HEK293 (cell line): ENCODE results near the gene ZWILCH.

ENCODE experiments used
- CTCF ChIA-PET: fragments of 350-600 bp; formaldehyde crosslinking; extraction: SDS; loops from one replicate; lab custom pipeline; 2021; ENCODE audit warnings: antibody characterized with exemption; lab: Yijun Ruan, JAX
- POLR2A ChIA-PET: fragments of 300-600 bp; formaldehyde crosslinking; extraction: SDS; loops from one replicate; lab custom pipeline; 2020; ENCODE audit warnings: antibody characterized with exemption, inconsistent platforms; lab: Yijun Ruan, JAX
- H3K27ac ChIP-seq: fragments of 200-500 bp; sonication (Bioruptor generic); 2 replicates; pipeline ENCODE4 v1.5.1; 2014; ENCODE audit warnings: low read depth, low read length, control low read depth, inconsistent platforms; ENCODE audit errors: extremely low read depth
- H3K36me3 ChIP-seq, 2 experiments: fragments of 200-500 bp in 1 of 2; sonication (Bioruptor generic) in 1 of 2; 1 replicate in 1 of 2; 2 replicates in 1 of 2; pipeline ENCODE4 v1.5.1; 2014 to 2017; ENCODE audit warnings: inconsistent platforms in 2 of 2, low read length in 2 of 2; ENCODE audit not compliant: control insufficient read depth in 2 of 2, insufficient read depth in 1 of 2
- H3K4me1 ChIP-seq: fragments of 200-500 bp; sonication (Bioruptor generic); 2 replicates; pipeline ENCODE4 v1.5.1; 2014; ENCODE audit warnings: mild to moderate bottlenecking, low read length, inconsistent platforms; ENCODE audit not compliant: control insufficient read depth, insufficient read depth
- H3K4me3 ChIP-seq: 2 replicates; pipeline ENCODE4 v1.5.1; 2011; ENCODE audit warnings: low read depth, mild to moderate bottlenecking, control low read depth, low read length, moderate library complexity
- H3K9me3 ChIP-seq: fragments of 200-500 bp; sonication (Bioruptor generic); 2 replicates; pipeline ENCODE4 v1.5.1; 2014; ENCODE audit warnings: low read depth, low read length, inconsistent platforms; ENCODE audit not compliant: control insufficient read depth, insufficient read depth
- IKZF3 ChIP-seq: fragments of 450-650 bp; IDR thresholded peaks from 2 replicates; pipeline ENCODE4 v1.5.0; 2018; ENCODE audit warnings: missing biosample characterization, mild to moderate bottlenecking, missing genetic modification characterization, moderate library complexity
- KLF7 ChIP-seq: fragments of 450-650 bp; formaldehyde crosslinking; IDR thresholded peaks from 2 replicates; pipeline ENCODE4 v1.5.1; 2016; ENCODE audit warnings: missing biosample characterization, missing genetic modification characterization, borderline replicate concordance
- KLF8 ChIP-seq: fragments of 450-650 bp; formaldehyde crosslinking; IDR thresholded peaks from 2 replicates; pipeline ENCODE4 v1.5.1; 2016; ENCODE audit warnings: missing biosample characterization, missing genetic modification characterization
- RBAK ChIP-seq: fragments of 450-650 bp; formaldehyde crosslinking; IDR thresholded peaks from 2 replicates; pipeline ENCODE4 v1.5.1; 2016; ENCODE audit warnings: missing biosample characterization, missing genetic modification characterization
- SP2 ChIP-seq: fragments of 450-650 bp; formaldehyde crosslinking; IDR thresholded peaks from 2 replicates; pipeline ENCODE4 v1.5.1; 2016; ENCODE audit warnings: missing biosample characterization, missing genetic modification characterization
- YY2 ChIP-seq: fragments of 450-650 bp; formaldehyde crosslinking; IDR thresholded peaks from 2 replicates; pipeline ENCODE4 v1.5.1; 2016; ENCODE audit warnings: missing biosample characterization, missing genetic modification characterization
- ZNF138 ChIP-seq: fragments of 450-650 bp; formaldehyde crosslinking; IDR thresholded peaks from 2 replicates; pipeline ENCODE4 v1.5.1; 2016; ENCODE audit warnings: missing biosample characterization, missing genetic modification characterization, borderline replicate concordance
- ZNF221 ChIP-seq: fragments of 450-650 bp; formaldehyde crosslinking; IDR thresholded peaks from 2 replicates; pipeline ENCODE4 v1.5.1; 2017; ENCODE audit warnings: missing biosample characterization, missing genetic modification characterization, borderline replicate concordance
- ZNF24 ChIP-seq: fragments of 450-650 bp; formaldehyde crosslinking; IDR thresholded peaks from 2 replicates; pipeline ENCODE4 v1.5.1; 2016; ENCODE audit warnings: missing biosample characterization, missing genetic modification characterization
- ZNF354C ChIP-seq: fragments of 450-650 bp; formaldehyde crosslinking; IDR thresholded peaks from 2 replicates; pipeline ENCODE4 v1.5.1; 2016; ENCODE audit warnings: missing biosample characterization, missing genetic modification characterization, low read depth, borderline replicate concordance
- ZNF423 ChIP-seq: fragments of 450-650 bp; formaldehyde crosslinking; IDR thresholded peaks from 2 replicates; pipeline ENCODE4 v1.5.1; 2016; ENCODE audit warnings: missing biosample characterization, missing genetic modification characterization
- ZNF426 ChIP-seq: fragments of 450-650 bp; formaldehyde crosslinking; IDR thresholded peaks from 2 replicates; pipeline ENCODE4 v1.5.1; 2017; ENCODE audit warnings: missing biosample characterization, missing genetic modification characterization, mild to moderate bottlenecking, inconsistent platforms, moderate library complexity
- ZNF529 ChIP-seq: fragments of 450-650 bp; formaldehyde crosslinking; IDR thresholded peaks from 2 replicates; pipeline ENCODE4 v1.5.1; 2017; ENCODE audit warnings: missing genetic modification characterization, missing biosample characterization; ENCODE audit not compliant: insufficient replicate concordance
- ZNF585B ChIP-seq: fragments of 450-650 bp; formaldehyde crosslinking; IDR thresholded peaks from 2 replicates; pipeline ENCODE4 v1.5.1; 2016; ENCODE audit warnings: missing biosample characterization, missing genetic modification characterization
- ZNF621 ChIP-seq: fragments of 450-650 bp; formaldehyde crosslinking; IDR thresholded peaks from 2 replicates; pipeline ENCODE4 v1.5.1; 2017; ENCODE audit warnings: missing biosample characterization, missing genetic modification characterization
- ZNF624 ChIP-seq: fragments of 450-650 bp; formaldehyde crosslinking; IDR thresholded peaks from 2 replicates; pipeline ENCODE4 v1.5.1; 2017; ENCODE audit warnings: missing biosample characterization, missing genetic modification characterization
- ZNF76 ChIP-seq: fragments of 450-650 bp; formaldehyde crosslinking; IDR thresholded peaks from 2 replicates; pipeline ENCODE4; 2016; ENCODE audit warnings: low read depth, missing biosample characterization, missing genetic modification characterization, borderline replicate concordance
- TF ChIP-seq, protein P1 (sequence below): fragments of 450-650 bp; formaldehyde crosslinking; IDR thresholded peaks from 2 replicates; pipeline ENCODE4 v1.5.1; 2016; ENCODE audit warnings: missing biosample characterization, missing genetic modification characterization
- TF ChIP-seq, protein P2 (sequence below): fragments of 450-650 bp; formaldehyde crosslinking; IDR thresholded peaks from 2 replicates; pipeline ENCODE4 v1.5.1; 2017; ENCODE audit warnings: missing biosample characterization, missing genetic modification characterization
- TF ChIP-seq, protein P3 (sequence below): fragments of 450-650 bp; formaldehyde crosslinking; IDR thresholded peaks from 2 replicates; pipeline ENCODE4 v1.5.1; 2016; ENCODE audit warnings: missing biosample characterization, missing genetic modification characterization
- TF ChIP-seq, protein P4 (sequence below): fragments of 450-650 bp; formaldehyde crosslinking; IDR thresholded peaks from 2 replicates; pipeline ENCODE4 v1.5.1; 2016; ENCODE audit warnings: missing biosample characterization, missing genetic modification characterization

Gene ZWILCH

DNA sequence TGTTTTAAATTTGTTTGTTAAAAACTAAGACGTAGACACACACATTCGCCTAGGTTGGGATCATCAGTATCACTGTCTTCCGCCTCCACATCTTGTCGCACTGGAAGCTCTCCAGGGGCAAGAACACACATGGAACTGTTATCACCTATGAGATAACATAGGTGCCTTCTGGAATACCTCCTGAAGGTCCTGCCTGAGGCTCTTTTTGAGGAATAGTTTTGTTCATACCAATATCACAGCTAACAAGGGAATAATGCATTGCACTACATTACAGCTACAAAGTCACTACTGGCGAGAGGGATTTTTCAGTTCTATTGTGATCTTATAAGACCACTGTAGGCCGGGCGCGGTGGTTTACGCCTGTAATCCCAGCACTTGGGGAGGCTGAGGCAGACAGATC is 29.9 kb downstream of the ZWILCH start:
- H3K36me3 ChIP-seq, result peaks cover 61 to 62% of the 10 kb centered on the region in 2 experiments

DNA sequence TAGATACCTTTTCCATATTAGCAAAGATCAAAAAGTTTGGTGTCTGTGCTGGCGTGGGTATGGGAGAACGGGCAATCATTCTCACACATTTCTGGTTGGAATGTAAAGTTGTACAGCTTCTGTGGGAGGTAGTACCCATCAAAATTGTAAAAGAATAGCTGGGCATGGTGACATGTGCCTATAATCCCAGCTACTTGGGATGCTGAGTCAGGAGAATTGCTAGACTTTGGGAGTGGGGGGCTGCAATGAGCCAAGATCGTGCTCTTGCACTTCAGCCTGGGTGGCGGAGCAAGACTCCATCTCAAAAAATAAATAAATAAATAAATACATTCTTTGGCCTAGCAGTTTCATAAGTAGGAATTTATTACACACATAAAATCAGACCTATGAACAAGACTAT is 37.8 kb downstream of the ZWILCH start:
- Histone ChIP-seq H3K4me3 (no peak overlapping the region), H3K9me3 (no peaks in the 10 kb centered on the region)
- TF ChIP-seq ZNF624, result no peak
- TF ChIP-seq ZNF354C (tag by site-specific recombination), result no peak
- no peak for TF ChIP-seq SP2 (tag by site-specific recombination)
- TF ChIP-seq ZNF76 (tag by site-specific recombination), result no peak
- TF ChIP-seq KLF7 (tag by site-specific recombination), result no peak
- no peak for TF ChIP-seq ZNF138
- TF ChIP-seq, protein P1, sequence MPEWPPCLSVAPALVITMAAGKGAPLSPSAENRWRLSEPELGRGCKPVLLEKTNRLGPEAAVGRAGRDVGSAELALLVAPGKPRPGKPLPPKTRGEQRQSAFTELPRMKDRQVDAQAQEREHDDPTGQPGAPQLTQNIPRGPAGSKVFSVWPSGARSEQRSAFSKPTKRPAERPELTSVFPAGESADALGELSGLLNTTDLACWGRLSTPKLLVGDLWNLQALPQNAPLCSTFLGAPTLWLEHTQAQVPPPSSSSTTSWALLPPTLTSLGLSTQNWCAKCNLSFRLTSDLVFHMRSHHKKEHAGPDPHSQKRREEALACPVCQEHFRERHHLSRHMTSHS (tag by site-specific recombination), result no peak
- TF ChIP-seq, protein P2, sequence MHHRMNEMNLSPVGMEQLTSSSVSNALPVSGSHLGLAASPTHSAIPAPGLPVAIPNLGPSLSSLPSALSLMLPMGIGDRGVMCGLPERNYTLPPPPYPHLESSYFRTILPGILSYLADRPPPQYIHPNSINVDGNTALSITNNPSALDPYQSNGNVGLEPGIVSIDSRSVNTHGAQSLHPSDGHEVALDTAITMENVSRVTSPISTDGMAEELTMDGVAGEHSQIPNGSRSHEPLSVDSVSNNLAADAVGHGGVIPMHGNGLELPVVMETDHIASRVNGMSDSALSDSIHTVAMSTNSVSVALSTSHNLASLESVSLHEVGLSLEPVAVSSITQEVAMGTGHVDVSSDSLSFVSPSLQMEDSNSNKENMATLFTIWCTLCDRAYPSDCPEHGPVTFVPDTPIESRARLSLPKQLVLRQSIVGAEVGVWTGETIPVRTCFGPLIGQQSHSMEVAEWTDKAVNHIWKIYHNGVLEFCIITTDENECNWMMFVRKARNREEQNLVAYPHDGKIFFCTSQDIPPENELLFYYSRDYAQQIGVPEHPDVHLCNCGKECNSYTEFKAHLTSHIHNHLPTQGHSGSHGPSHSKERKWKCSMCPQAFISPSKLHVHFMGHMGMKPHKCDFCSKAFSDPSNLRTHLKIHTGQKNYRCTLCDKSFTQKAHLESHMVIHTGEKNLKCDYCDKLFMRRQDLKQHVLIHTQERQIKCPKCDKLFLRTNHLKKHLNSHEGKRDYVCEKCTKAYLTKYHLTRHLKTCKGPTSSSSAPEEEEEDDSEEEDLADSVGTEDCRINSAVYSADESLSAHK (tag by site-specific recombination), result no peak
- TF ChIP-seq, protein P3, sequence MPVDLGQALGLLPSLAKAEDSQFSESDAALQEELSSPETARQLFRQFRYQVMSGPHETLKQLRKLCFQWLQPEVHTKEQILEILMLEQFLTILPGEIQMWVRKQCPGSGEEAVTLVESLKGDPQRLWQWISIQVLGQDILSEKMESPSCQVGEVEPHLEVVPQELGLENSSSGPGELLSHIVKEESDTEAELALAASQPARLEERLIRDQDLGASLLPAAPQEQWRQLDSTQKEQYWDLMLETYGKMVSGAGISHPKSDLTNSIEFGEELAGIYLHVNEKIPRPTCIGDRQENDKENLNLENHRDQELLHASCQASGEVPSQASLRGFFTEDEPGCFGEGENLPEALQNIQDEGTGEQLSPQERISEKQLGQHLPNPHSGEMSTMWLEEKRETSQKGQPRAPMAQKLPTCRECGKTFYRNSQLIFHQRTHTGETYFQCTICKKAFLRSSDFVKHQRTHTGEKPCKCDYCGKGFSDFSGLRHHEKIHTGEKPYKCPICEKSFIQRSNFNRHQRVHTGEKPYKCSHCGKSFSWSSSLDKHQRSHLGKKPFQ (tag by site-specific recombination), result no peak
- no peak for TF ChIP-seq ZNF221
- TF ChIP-seq ZNF423 (tag by site-specific recombination), result no peak
- no peak for TF ChIP-seq KLF8 (tag by site-specific recombination)
- TF ChIP-seq IKZF3 (tag by site-specific recombination), result no peak
- TF ChIP-seq YY2 (tag by site-specific recombination), result no peak
- no peak for TF ChIP-seq ZNF529
- no peak for TF ChIP-seq ZNF426
- no peak for TF ChIP-seq ZNF585B (tag by site-specific recombination)
- no peak for TF ChIP-seq ZNF24 (tag by site-specific recombination)
- TF ChIP-seq, all 188 proteins: peak for 0
- Histone ChIP-seq H3K36me3 (peaks cover 49 to 53% of the 10 kb centered on the region in 2 experiments), H3K27ac (no peak overlapping the region), H3K4me1 (no peaks in the 10 kb centered on the region)
- ChIA-PET POLR2A (interaction anchor here (0.6 kb wide), 1 partner anchor 188 kb away, joined by 4 read pairs; no protein-coding TSS in a partner anchor), CTCF (interaction anchor here (0.6 to 2.6 kb wide), 2 partner anchors 24 to 459 kb away, joined by 5 to 10 read pairs; partner anchors contain the start of gene LCTL)

More for the DNA sequence above, 29.9 kb downstream of the ZWILCH start:
- Histone ChIP-seq H3K27ac (no peak overlapping the region), H3K4me1 (no peaks in the 10 kb centered on the region), H3K4me3 (no peak overlapping the region), H3K9me3 (no peaks in the 10 kb centered on the region)
- TF ChIP-seq, protein P4, sequence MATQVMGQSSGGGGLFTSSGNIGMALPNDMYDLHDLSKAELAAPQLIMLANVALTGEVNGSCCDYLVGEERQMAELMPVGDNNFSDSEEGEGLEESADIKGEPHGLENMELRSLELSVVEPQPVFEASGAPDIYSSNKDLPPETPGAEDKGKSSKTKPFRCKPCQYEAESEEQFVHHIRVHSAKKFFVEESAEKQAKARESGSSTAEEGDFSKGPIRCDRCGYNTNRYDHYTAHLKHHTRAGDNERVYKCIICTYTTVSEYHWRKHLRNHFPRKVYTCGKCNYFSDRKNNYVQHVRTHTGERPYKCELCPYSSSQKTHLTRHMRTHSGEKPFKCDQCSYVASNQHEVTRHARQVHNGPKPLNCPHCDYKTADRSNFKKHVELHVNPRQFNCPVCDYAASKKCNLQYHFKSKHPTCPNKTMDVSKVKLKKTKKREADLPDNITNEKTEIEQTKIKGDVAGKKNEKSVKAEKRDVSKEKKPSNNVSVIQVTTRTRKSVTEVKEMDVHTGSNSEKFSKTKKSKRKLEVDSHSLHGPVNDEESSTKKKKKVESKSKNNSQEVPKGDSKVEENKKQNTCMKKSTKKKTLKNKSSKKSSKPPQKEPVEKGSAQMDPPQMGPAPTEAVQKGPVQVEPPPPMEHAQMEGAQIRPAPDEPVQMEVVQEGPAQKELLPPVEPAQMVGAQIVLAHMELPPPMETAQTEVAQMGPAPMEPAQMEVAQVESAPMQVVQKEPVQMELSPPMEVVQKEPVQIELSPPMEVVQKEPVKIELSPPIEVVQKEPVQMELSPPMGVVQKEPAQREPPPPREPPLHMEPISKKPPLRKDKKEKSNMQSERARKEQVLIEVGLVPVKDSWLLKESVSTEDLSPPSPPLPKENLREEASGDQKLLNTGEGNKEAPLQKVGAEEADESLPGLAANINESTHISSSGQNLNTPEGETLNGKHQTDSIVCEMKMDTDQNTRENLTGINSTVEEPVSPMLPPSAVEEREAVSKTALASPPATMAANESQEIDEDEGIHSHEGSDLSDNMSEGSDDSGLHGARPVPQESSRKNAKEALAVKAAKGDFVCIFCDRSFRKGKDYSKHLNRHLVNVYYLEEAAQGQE (tag by site-specific recombination), result no peak
- TF ChIP-seq RBAK (tag by site-specific recombination) (no peak), ZNF621 (tag by site-specific recombination) (no peak)
- CTCF ChIA-PET, result interaction anchor here (0.7 to 1.3 kb wide), 4 partner anchors 9 to 148 kb away, joined by 3 read pairs; no protein-coding TSS in a partner anchor
- POLR2A ChIA-PET, result no interaction called here
